ENCODE results near the gene THSD4.

THSD4 gene

DNA sequence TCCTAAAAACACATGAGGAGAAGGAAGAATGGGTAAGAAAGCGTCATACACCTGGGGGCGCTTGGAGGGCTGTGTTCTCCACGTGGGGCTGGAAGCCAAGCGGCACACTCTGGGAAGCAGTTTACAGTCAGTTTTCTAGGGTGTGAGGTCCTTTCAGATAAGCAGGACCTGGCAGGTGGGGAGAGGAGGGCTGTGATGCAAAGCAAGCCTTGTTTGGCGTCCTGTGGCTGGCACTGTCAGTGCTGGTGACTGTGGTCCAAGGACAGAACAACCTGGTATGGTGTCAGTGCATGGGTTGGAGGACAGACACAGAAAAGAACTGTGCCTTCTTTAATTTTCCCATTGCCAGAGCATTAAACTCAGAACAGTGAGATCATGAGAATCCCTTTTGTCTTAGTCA, 434.4 kb downstream of the THSD4 start:
- Histone ChIP-seq H3K27me3 (ENCODE audit: control insufficient read depth in 5 of 5, insufficient read depth in 4 of 5, low read length in 5 of 5) (peaks cover 0 to 4% (median 0%) of the 10 kb centered on the region in 5 donors), H3K4me1 (ENCODE audit: control insufficient read depth in 5 of 5, insufficient read depth in 5 of 5, low read length in 5 of 5) (peaks cover 0 to 14% (median 6%) of the 10 kb centered on the region in 5 donors), H3K9ac (ENCODE audit: low read length in 5 of 5) (no peak overlapping the region), H3K4me3 (ENCODE audit: low read depth in 1 of 5, low read length in 5 of 5) (no peak overlapping the region), H3K36me3 (ENCODE audit: control insufficient read depth in 5 of 5, insufficient read depth in 5 of 5, low read length in 5 of 5) (no peaks in the 10 kb centered on the region), H3K9me3 (ENCODE audit: control insufficient read depth in 5 of 5, low read length in 5 of 5) (no peaks in the 10 kb centered on the region), H3K27ac (ENCODE audit: low read depth, low read length) (no peak overlapping the region)

DNA sequence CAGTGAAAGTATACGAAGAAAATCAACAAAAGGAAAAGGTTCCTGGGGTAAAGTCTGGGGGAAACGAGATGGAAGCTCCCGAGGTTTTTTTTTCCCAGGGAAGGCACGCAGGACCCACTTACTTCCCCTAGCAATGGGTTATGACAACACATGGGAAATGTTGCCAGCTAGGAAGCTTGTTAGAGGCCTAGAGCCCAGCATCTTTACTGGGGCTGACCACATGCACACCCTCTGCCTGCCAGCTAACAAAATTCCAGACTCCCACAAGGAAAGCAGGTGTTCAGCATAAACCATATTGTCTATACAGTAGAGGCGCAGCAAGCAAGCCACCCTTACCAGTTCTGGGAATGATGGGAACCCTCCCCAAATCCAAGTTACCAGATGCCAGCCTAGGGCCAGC, 436.3 kb downstream of the THSD4 start:
- Histone ChIP-seq H3K36me3 (ENCODE audit: control insufficient read depth in 5 of 5, insufficient read depth in 5 of 5, low read length in 5 of 5) (no peaks in the 10 kb centered on the region), H3K9ac (ENCODE audit: low read length in 5 of 5) (no peak overlapping the region), H3K4me3 (ENCODE audit: low read depth in 1 of 5, low read length in 5 of 5) (no peak overlapping the region), H3K4me1 (ENCODE audit: control insufficient read depth in 5 of 5, insufficient read depth in 5 of 5, low read length in 5 of 5) (peaks cover 0 to 12% (median 6%) of the 10 kb centered on the region in 5 donors), H3K27ac (ENCODE audit: low read depth, low read length) (no peak overlapping the region), H3K27me3 (ENCODE audit: control insufficient read depth in 5 of 5, insufficient read depth in 4 of 5, low read length in 5 of 5) (peaks cover 0 to 4% (median 0%) of the 10 kb centered on the region in 5 donors), H3K9me3 (ENCODE audit: control insufficient read depth in 5 of 5, low read length in 5 of 5) (no peaks in the 10 kb centered on the region)

DNA sequence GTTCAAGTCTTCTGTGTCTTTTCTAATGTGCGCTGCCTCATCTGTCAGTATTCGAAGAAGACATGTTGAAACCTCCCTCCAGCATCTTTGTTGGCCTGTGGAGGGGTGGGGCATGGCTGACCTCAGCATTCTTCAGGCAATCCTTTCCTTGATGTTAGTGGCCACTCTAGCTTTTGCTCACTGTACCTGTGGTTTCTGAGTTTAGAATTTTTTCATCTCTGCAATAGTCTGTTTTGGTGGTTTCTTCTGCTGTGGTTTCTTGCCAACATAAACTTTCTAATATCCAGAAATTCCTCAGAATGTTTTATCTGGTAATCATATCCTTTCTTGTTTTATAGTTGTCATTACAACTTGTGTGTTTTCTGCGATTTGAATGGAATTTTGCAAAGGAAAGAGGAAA, 443.8 kb downstream of the THSD4 start:
- Histone ChIP-seq H3K27ac (ENCODE audit: low read depth, low read length) (no peak overlapping the region), H3K27me3 (ENCODE audit: control insufficient read depth in 5 of 5, insufficient read depth in 4 of 5, low read length in 5 of 5) (no peaks in the 10 kb centered on the region), H3K36me3 (ENCODE audit: control insufficient read depth in 5 of 5, insufficient read depth in 5 of 5, low read length in 5 of 5) (no peaks in the 10 kb centered on the region), H3K4me1 (ENCODE audit: control insufficient read depth in 5 of 5, insufficient read depth in 5 of 5, low read length in 5 of 5) (no peaks in the 10 kb centered on the region), H3K4me3 (ENCODE audit: low read depth in 1 of 5, low read length in 5 of 5) (no peak overlapping the region), H3K9me3 (ENCODE audit: control insufficient read depth in 5 of 5, low read length in 5 of 5) (no peaks in the 10 kb centered on the region), H3K9ac (ENCODE audit: low read length in 5 of 5) (no peak overlapping the region)

DNA sequence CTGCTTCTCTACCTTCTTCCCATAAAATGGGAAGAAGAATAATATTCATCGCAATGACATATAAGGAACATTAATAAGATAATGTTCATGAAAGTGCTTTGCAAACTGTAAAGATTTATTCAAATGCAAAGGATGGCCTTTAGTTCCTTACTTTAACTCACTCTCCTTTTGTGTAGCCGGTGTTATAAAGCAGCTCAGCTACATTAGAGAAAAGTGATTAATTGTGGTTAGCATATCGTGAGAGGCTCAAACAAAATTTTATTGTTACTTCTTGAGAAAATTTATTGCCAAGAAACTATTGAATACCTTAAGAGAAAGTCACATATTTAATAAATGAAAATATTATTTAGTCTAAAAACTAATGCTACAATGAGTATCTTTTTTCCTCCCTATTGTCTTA, 444.3 kb downstream of the THSD4 start:
- no peak overlapping the region for H3K27ac ChIP-seq (ENCODE audit: low read depth, low read length)
- H3K9ac ChIP-seq (ENCODE audit: low read length in 5 of 5), result no peak overlapping the region
- H3K4me1 ChIP-seq (ENCODE audit: control insufficient read depth in 5 of 5, insufficient read depth in 5 of 5, low read length in 5 of 5), result no peaks in the 10 kb centered on the region
- no peaks in the 10 kb centered on the region for H3K9me3 ChIP-seq (ENCODE audit: control insufficient read depth in 5 of 5, low read length in 5 of 5)
- H3K4me3 ChIP-seq (ENCODE audit: low read depth in 1 of 5, low read length in 5 of 5), result no peak overlapping the region
- H3K36me3 ChIP-seq (ENCODE audit: control insufficient read depth in 5 of 5, insufficient read depth in 5 of 5, low read length in 5 of 5), result no peaks in the 10 kb centered on the region
- H3K27me3 ChIP-seq (ENCODE audit: control insufficient read depth in 5 of 5, insufficient read depth in 4 of 5, low read length in 5 of 5), result no peaks in the 10 kb centered on the region

DNA sequence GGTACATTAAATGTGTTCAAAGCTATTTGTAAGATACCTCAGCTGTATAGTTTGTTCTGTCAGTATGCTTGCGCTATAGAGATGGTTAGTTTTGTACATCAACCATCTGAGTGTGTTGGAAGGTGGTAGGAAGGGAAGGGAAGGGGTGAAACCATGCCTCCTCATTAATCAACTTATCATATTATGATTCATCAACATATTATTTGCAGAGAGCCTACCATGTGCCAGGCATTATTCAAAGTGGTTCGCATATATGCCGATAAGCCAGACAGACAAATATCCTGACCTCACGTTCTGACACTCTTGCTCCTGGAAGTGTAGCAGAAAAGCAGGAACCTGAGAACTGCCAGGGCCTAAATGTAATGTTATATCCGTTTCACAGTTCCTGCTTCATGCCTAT, 447.0 kb downstream of the THSD4 start:
- H3K9ac ChIP-seq (ENCODE audit: low read length in 5 of 5), result no peak overlapping the region
- no peak overlapping the region for H3K27ac ChIP-seq (ENCODE audit: low read depth, low read length)
- H3K27me3 ChIP-seq (ENCODE audit: control insufficient read depth in 5 of 5, insufficient read depth in 4 of 5, low read length in 5 of 5), result no peaks in the 10 kb centered on the region
- no peaks in the 10 kb centered on the region for H3K36me3 ChIP-seq (ENCODE audit: control insufficient read depth in 5 of 5, insufficient read depth in 5 of 5, low read length in 5 of 5)
- no peaks in the 10 kb centered on the region for H3K9me3 ChIP-seq (ENCODE audit: control insufficient read depth in 5 of 5, low read length in 5 of 5)
- no peak overlapping the region for H3K4me3 ChIP-seq (ENCODE audit: low read depth in 1 of 5, low read length in 5 of 5)
- no peaks in the 10 kb centered on the region for H3K4me1 ChIP-seq (ENCODE audit: control insufficient read depth in 5 of 5, insufficient read depth in 5 of 5, low read length in 5 of 5)

DNA sequence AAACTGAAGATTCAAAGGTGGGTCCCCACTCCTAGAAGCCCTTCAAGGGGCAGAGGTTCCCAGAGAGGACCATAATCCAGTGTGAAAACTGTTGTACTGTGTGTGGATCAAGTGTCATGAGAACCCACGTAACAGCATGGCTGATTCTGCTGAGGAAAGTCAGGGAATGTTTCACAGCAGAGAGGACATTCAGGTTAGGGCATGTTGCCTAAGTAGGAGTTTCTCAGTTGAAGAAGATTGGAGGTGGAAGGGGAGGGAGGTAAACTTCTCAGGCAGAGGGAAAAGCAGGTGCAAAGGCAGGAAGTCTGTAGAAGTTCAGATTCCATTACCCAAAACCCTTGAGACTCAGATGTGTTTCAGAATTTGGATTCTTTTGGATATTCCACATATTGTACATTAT, 448.9 kb downstream of the THSD4 start:
- H3K4me1 ChIP-seq (ENCODE audit: control insufficient read depth in 5 of 5, insufficient read depth in 5 of 5, low read length in 5 of 5), result no peaks in the 10 kb centered on the region
- no peaks in the 10 kb centered on the region for H3K27me3 ChIP-seq (ENCODE audit: control insufficient read depth in 5 of 5, insufficient read depth in 4 of 5, low read length in 5 of 5)
- H3K4me3 ChIP-seq (ENCODE audit: low read depth in 1 of 5, low read length in 5 of 5), result no peak overlapping the region
- no peaks in the 10 kb centered on the region for H3K9me3 ChIP-seq (ENCODE audit: control insufficient read depth in 5 of 5, low read length in 5 of 5)
- no peak overlapping the region for H3K9ac ChIP-seq (ENCODE audit: low read length in 5 of 5)
- H3K36me3 ChIP-seq (ENCODE audit: control insufficient read depth in 5 of 5, insufficient read depth in 5 of 5, low read length in 5 of 5), result no peaks in the 10 kb centered on the region
- H3K27ac ChIP-seq (ENCODE audit: low read depth, low read length), result no peak overlapping the region

DNA sequence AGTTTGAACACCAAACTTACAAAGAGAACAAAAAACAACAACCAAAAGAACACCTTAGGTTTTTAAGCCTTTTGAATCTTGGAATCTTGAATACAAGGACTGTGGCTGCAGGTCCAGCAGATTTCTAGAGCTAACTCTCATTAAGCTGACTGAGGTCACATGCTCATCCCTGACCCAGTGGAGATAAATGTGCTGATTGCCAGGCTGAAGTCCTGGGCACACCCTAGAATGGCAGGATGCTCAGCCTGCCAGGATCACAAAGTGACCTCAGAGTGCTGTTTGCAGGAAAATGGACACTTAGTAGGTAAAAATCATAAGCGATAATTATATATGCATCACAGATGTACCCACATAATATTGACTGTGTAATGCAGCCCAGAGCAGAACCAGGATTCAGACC, 449.7 kb downstream of the THSD4 start:
- Histone ChIP-seq H3K4me3 (ENCODE audit: low read depth in 1 of 5, low read length in 5 of 5) (no peak overlapping the region), H3K9me3 (ENCODE audit: control insufficient read depth in 5 of 5, low read length in 5 of 5) (no peaks in the 10 kb centered on the region), H3K36me3 (ENCODE audit: control insufficient read depth in 5 of 5, insufficient read depth in 5 of 5, low read length in 5 of 5) (no peaks in the 10 kb centered on the region), H3K27ac (ENCODE audit: low read depth, low read length) (no peak overlapping the region), H3K4me1 (ENCODE audit: control insufficient read depth in 5 of 5, insufficient read depth in 5 of 5, low read length in 5 of 5) (no peaks in the 10 kb centered on the region), H3K27me3 (ENCODE audit: control insufficient read depth in 5 of 5, insufficient read depth in 4 of 5, low read length in 5 of 5) (no peaks in the 10 kb centered on the region), H3K9ac (ENCODE audit: low read length in 5 of 5) (no peak overlapping the region)

DNA sequence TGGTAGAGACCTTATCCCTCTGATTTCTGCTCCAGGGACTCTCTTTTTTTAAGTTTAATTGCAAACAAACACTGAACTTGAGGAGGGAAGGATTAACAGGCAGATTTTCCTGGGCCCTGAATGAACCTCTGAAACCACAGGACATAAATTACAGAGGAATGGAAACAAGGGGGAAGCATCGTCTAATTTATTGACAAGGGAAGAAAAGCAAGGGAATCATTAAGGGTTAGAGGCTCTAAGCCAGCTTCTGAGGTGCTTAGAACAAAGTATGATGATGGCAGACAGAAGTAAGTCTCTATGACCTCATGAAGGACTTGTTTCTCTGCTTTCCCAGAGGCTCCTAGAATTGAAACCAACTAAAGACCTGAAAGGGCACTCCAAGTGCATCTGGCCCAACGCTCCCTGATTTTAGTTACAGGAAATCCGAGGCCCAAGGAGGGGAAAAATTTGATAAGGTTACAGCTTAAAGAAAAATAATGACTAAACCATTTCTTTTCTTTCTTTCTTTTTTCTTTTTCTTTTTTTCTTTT, 450.4 kb downstream of the THSD4 start:
- no peaks in the 10 kb centered on the region for H3K36me3 ChIP-seq (ENCODE audit: control insufficient read depth in 5 of 5, insufficient read depth in 5 of 5, low read length in 5 of 5)
- H3K4me3 ChIP-seq (ENCODE audit: low read depth in 1 of 5, low read length in 5 of 5), result no peak overlapping the region
- H3K9me3 ChIP-seq (ENCODE audit: control insufficient read depth in 5 of 5, low read length in 5 of 5), result no peaks in the 10 kb centered on the region
- no peaks in the 10 kb centered on the region for H3K27me3 ChIP-seq (ENCODE audit: control insufficient read depth in 5 of 5, insufficient read depth in 4 of 5, low read length in 5 of 5)
- H3K9ac ChIP-seq (ENCODE audit: low read length in 5 of 5), result no peak overlapping the region
- no peak overlapping the region for H3K27ac ChIP-seq (ENCODE audit: low read depth, low read length)
- H3K4me1 ChIP-seq (ENCODE audit: control insufficient read depth in 5 of 5, insufficient read depth in 5 of 5, low read length in 5 of 5), result no peaks in the 10 kb centered on the region

DNA sequence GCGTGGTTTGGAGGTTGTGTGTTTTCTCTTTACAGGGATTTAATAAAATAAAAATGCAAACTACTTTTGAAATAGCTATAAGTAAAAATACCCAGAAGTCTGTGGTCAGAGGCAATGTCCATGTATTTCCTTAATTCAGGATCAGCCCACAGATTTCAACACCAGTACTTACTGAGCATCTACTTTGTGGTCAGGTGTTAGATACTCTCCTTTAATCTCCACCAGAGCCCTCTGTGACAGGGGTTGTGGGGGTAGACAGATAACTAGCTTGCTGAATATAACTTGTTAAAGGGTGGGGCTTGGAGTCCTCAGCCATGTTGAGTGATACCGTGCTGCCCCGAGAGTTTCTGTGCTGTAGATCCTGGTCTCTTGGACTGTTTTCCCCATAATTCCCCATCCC, 451.0 kb downstream of the THSD4 start:
- no peak overlapping the region for H3K27ac ChIP-seq (ENCODE audit: low read depth, low read length)
- H3K36me3 ChIP-seq (ENCODE audit: control insufficient read depth in 5 of 5, insufficient read depth in 5 of 5, low read length in 5 of 5), result no peaks in the 10 kb centered on the region
- no peaks in the 10 kb centered on the region for H3K27me3 ChIP-seq (ENCODE audit: control insufficient read depth in 5 of 5, insufficient read depth in 4 of 5, low read length in 5 of 5)
- no peaks in the 10 kb centered on the region for H3K9me3 ChIP-seq (ENCODE audit: control insufficient read depth in 5 of 5, low read length in 5 of 5)
- no peaks in the 10 kb centered on the region for H3K4me1 ChIP-seq (ENCODE audit: control insufficient read depth in 5 of 5, insufficient read depth in 5 of 5, low read length in 5 of 5)
- H3K9ac ChIP-seq (ENCODE audit: low read length in 5 of 5), result no peak overlapping the region
- H3K4me3 ChIP-seq (ENCODE audit: low read depth in 1 of 5, low read length in 5 of 5), result no peak overlapping the region

DNA sequence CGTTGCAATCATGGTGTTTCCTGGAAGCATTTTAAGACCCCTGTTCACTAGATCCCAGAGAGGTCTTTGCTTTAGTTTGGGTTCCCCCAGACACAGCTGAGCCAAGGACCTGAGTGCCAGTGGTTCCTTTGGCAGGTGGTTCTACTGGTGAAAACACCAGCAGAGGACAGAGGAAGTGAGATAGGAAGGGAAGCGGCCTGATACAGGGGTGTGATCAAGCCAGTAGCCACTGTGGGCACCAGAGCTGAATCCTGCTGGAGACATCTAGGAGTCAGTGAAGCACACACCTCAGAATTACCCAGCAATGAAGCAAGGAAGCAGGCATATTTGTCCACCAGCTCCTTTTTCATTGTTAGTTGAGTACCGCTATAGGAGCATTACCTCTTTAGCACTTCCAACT, 451.9 kb downstream of the THSD4 start:
- Histone ChIP-seq H3K4me1 (ENCODE audit: control insufficient read depth in 5 of 5, insufficient read depth in 5 of 5, low read length in 5 of 5) (no peaks in the 10 kb centered on the region), H3K27ac (ENCODE audit: low read depth, low read length) (no peak overlapping the region), H3K9ac (ENCODE audit: low read length in 5 of 5) (no peak overlapping the region), H3K9me3 (ENCODE audit: control insufficient read depth in 5 of 5, low read length in 5 of 5) (no peaks in the 10 kb centered on the region), H3K36me3 (ENCODE audit: control insufficient read depth in 5 of 5, insufficient read depth in 5 of 5, low read length in 5 of 5) (no peaks in the 10 kb centered on the region), H3K27me3 (ENCODE audit: control insufficient read depth in 5 of 5, insufficient read depth in 4 of 5, low read length in 5 of 5) (no peaks in the 10 kb centered on the region), H3K4me3 (ENCODE audit: low read depth in 1 of 5, low read length in 5 of 5) (no peak overlapping the region)

DNA sequence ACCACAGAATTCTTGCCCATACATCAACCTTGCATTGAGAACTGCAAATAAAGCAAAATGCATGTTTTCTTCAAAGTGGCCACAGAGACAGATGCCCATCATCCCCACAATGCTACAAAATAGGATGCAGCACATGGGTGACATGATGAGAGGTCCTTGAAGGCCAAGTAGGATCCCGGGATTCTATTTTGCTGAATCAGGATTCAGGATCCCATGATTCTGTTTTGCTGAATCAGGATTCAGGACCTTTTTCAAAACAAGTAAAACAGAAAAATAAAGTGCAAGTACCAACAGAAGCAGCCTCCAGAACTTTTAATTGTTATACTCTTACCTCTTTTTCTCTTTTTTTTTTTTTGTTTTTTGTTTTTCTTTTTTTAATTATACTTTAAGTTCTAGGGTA, 453.0 kb downstream of the THSD4 start:
- Histone ChIP-seq H3K9me3 (ENCODE audit: control insufficient read depth in 5 of 5, low read length in 5 of 5) (no peaks in the 10 kb centered on the region), H3K27me3 (ENCODE audit: control insufficient read depth in 5 of 5, insufficient read depth in 4 of 5, low read length in 5 of 5) (peaks cover 0 to 3% (median 0%) of the 10 kb centered on the region in 5 donors), H3K9ac (ENCODE audit: low read length in 5 of 5) (no peak overlapping the region), H3K27ac (ENCODE audit: low read depth, low read length) (no peak overlapping the region), H3K36me3 (ENCODE audit: control insufficient read depth in 5 of 5, insufficient read depth in 5 of 5, low read length in 5 of 5) (no peaks in the 10 kb centered on the region), H3K4me1 (ENCODE audit: control insufficient read depth in 5 of 5, insufficient read depth in 5 of 5, low read length in 5 of 5) (peaks cover 0 to 6% (median 2%) of the 10 kb centered on the region in 5 donors), H3K4me3 (ENCODE audit: low read depth in 1 of 5, low read length in 5 of 5) (no peak overlapping the region)
